NOMO-1 treated with dmso at 0.1 percent for 144 hours (cell line): ENCODE data around the gene WWTR1.

Experiments used
- DNase-seq: peaks from one replicate; lab custom pipeline; 2025; ENCODE audit not compliant: unreplicated experiment; lab: John Stamatoyannopoulos, UW

Gene WWTR1

GRCh38 chr3:149596134-149596770 is 61.6 kb downstream of the WWTR1 start:
- DNase-seq = no peak

GRCh38 chr3:149593418-149594160 is 64.2 kb downstream of the WWTR1 start:
- DNase-seq = no peak

- no peak for DNase-seq
Measured at GRCh38 chr3:149592758-149593240, 65.0 kb downstream of the WWTR1 start.

- no peak for DNase-seq
Measured at GRCh38 chr3:149590691-149591441, 67.0 kb downstream of the WWTR1 start.

GRCh38 chr3:149589332-149589731 is 68.5 kb downstream of the WWTR1 start:
- DNase-seq = no peak

GRCh38 chr3:149588909-149589308 is 68.9 kb downstream of the WWTR1 start:
- DNase-seq = no peak

GRCh38 chr3:149587383-149587782 is 70.4 kb downstream of the WWTR1 start:
- DNase-seq = no peak

GRCh38 chr3:149586871-149587270 is 71.0 kb downstream of the WWTR1 start:
- no peak for DNase-seq

- no peak for DNase-seq
Measured at GRCh38 chr3:149585401-149585726, 72.5 kb downstream of the WWTR1 start.

GRCh38 chr3:149583921-149584635 is 73.7 kb downstream of the WWTR1 start:
- no peak for DNase-seq

GRCh38 chr3:149582395-149582794 is 75.4 kb downstream of the WWTR1 start:
- no peak for DNase-seq

- DNase-seq = no peak
Measured at GRCh38 chr3:149581681-149582370, 76.0 kb downstream of the WWTR1 start.

- DNase-seq = no peak
Measured at GRCh38 chr3:149581248-149581647, 76.6 kb downstream of the WWTR1 start.

- DNase-seq = no peak
Measured at GRCh38 chr3:149579838-149580542, 77.8 kb downstream of the WWTR1 start.

GRCh38 chr3:149579161-149579560 is 78.7 kb downstream of the WWTR1 start:
- DNase-seq = no peak

- no peak for DNase-seq
Measured at GRCh38 chr3:149577801-149578200, 80.0 kb downstream of the WWTR1 start.

GRCh38 chr3:149575961-149576564 is 81.8 kb downstream of the WWTR1 start:
- DNase-seq = no peak

GRCh38 chr3:149575213-149575960 is 82.4 kb downstream of the WWTR1 start:
- DNase-seq = no peak

GRCh38 chr3:149572796-149573414 is 84.9 kb downstream of the WWTR1 start:
- DNase-seq = no peak
